ENCODE measurements around the gene B4GALNT1.

The B4GALNT1 gene

GRCh38 chr12:57579677-57580465 is 53.1 kb downstream of the B4GALNT1 start:
- no peak overlapping the region for H3K4me3 Mint-ChIP-seq
- no peak for DNase-seq (ENCODE audit: low spot score in 2 of 2)
- no peaks in the 10 kb centered on the region for H3K9me3 Mint-ChIP-seq
- ATAC-seq: no peak
- H3K27ac Mint-ChIP-seq: no peak overlapping the region
- peaks cover 8% of the 10 kb centered on the region for H3K4me1 Mint-ChIP-seq
- H3K36me3 Mint-ChIP-seq: no peaks in the 10 kb centered on the region

GRCh38 chr12:57579011-57579410 is 54.0 kb downstream of the B4GALNT1 start:
- Mint-ChIP-seq H3K36me3 (no peaks in the 10 kb centered on the region), H3K4me3 (no peak overlapping the region)

GRCh38 chr12:57577981-57578758 is 54.8 kb downstream of the B4GALNT1 start:
- no peak for ATAC-seq
- no peak overlapping the region for H3K27ac Mint-ChIP-seq
- no peaks in the 10 kb centered on the region for H3K9me3 Mint-ChIP-seq
- H3K4me1 Mint-ChIP-seq: peaks cover 3% of the 10 kb centered on the region
- no peaks in the 10 kb centered on the region for H3K36me3 Mint-ChIP-seq
- DNase-seq (ENCODE audit: low spot score in 2 of 2): no peak
- H3K4me3 Mint-ChIP-seq: no peak overlapping the region

More at GRCh38 chr12:57579011-57579410, 54.0 kb downstream of the B4GALNT1 start:
- H3K4me1 Mint-ChIP-seq: peaks cover 8% of the 10 kb centered on the region
- no peak for ATAC-seq
- no peak for DNase-seq (ENCODE audit: low spot score in 2 of 2)
- no peaks in the 10 kb centered on the region for H3K9me3 Mint-ChIP-seq
- no peak overlapping the region for H3K27ac Mint-ChIP-seq

GRCh38 chr12:57576613-57577160 is 56.3 kb downstream of the B4GALNT1 start:
- Mint-ChIP-seq H3K9me3 (no peaks in the 10 kb centered on the region), H3K36me3 (no peaks in the 10 kb centered on the region), H3K4me3 (no peak overlapping the region), H3K27ac (no peak overlapping the region), H3K4me1 (no peaks in the 10 kb centered on the region)
- no peak for DNase-seq (ENCODE audit: low spot score in 2 of 2)
- ATAC-seq: no peak

Data from stimulated activated effector memory CD8-positive, alpha-beta T cell treated with anti-CD3 and anti-CD28 coated beads, Interleukin-12 subunit alpha, Interleukin-12 subunit beta, amount 100 ng/mL, for 72 hours (primary cell).